Stimulated activated naive B cell treated with anti-CD40 and anti-IgM and Interleukin-4, amounts not matched to agents 10 μg/mL and 1 μg/mL and 100 μg/mL, for 72 hours (primary cell): ENCODE measurements around the gene POMT1.

ENCODE experiments used
- ATAC-seq, 2 donors: fragments of 150-1000 bp; cut with Tn5 transposase; replicated peaks; 2 replicates each; pipeline ENCODE4 v1.10.0; 2021; ENCODE audit warnings: moderate library complexity in 1 of 2
- DNase-seq: peaks from one replicate; pipeline ENCODE4 v3.0.0; 2021
- H3K27ac Mint-ChIP-seq: one replicate; pipeline ENCODE4 v1.8.0; 2022; ENCODE audit warnings: mild to moderate bottlenecking, mixed read lengths
- H3K27me3 Mint-ChIP-seq, 2 donors: one replicate each; pipeline ENCODE4 v1.8.0; 2022; ENCODE audit warnings: mixed read lengths in 2 of 2
- H3K36me3 Mint-ChIP-seq, 2 donors: one replicate each; pipeline ENCODE4 v1.8.0; 2022; ENCODE audit warnings: mixed read lengths in 2 of 2, mild to moderate bottlenecking in 1 of 2
- H3K4me1 Mint-ChIP-seq, 2 donors: one replicate each; pipeline ENCODE4 v1.8.0; 2022; ENCODE audit warnings: mixed read lengths in 2 of 2, mild to moderate bottlenecking in 1 of 2
- H3K4me3 Mint-ChIP-seq, 2 donors: one replicate each; pipeline ENCODE4 v1.8.0; 2022; ENCODE audit warnings: mild to moderate bottlenecking in 2 of 2, mixed read lengths in 2 of 2, moderate library complexity in 1 of 2
- H3K9me3 Mint-ChIP-seq, 2 donors: one replicate each; pipeline ENCODE4 v1.8.0; 2022; ENCODE audit warnings: mixed read lengths in 2 of 2, mild to moderate bottlenecking in 1 of 2

Gene POMT1

GRCh38 chr9:131482343-131483006 is 20.2 kb upstream of the POMT1 start:
- H3K27ac Mint-ChIP-seq: peak overlapping the region; percentile 52
- H3K36me3 Mint-ChIP-seq: peaks cover 47 to 60% of the 10 kb centered on the region in 2 donors
- H3K4me3 Mint-ChIP-seq: no peak overlapping the region
- DNase-seq: no peak
- H3K27me3 Mint-ChIP-seq: no peaks in the 10 kb centered on the region
- peaks cover 6% of the 10 kb centered on the region in 2 donors for H3K4me1 Mint-ChIP-seq
- H3K9me3 Mint-ChIP-seq: no peaks in the 10 kb centered on the region
- ATAC-seq: no peak

- no peaks in the 10 kb centered on the region for H3K9me3 Mint-ChIP-seq
- H3K27ac Mint-ChIP-seq: peak overlapping the region; percentile 62
- ATAC-seq (no peak), DNase-seq (no peak)
- H3K4me1 Mint-ChIP-seq: peaks cover 0 to under 1% of the 10 kb centered on the region in 2 donors
- no peaks in the 10 kb centered on the region for H3K27me3 Mint-ChIP-seq
- peaks cover 53 to 62% of the 10 kb centered on the region in 2 donors for H3K36me3 Mint-ChIP-seq
- no peak overlapping the region for H3K4me3 Mint-ChIP-seq
Observed at GRCh38 chr9:131483319-131484050, 19.2 kb upstream of the POMT1 start.

- H3K4me1 Mint-ChIP-seq: peaks cover 0 to 2% of the 10 kb centered on the region in 2 donors
- DNase-seq (no peak), ATAC-seq (no peak)
- no peak overlapping the region for H3K4me3 Mint-ChIP-seq
- H3K36me3 Mint-ChIP-seq: peaks cover 56 to 63% of the 10 kb centered on the region in 2 donors
- H3K27ac Mint-ChIP-seq: peak overlapping the region; percentile 62
- no peaks in the 10 kb centered on the region for H3K9me3 Mint-ChIP-seq
- no peaks in the 10 kb centered on the region for H3K27me3 Mint-ChIP-seq
Observed at GRCh38 chr9:131484051-131484445, 18.7 kb upstream of the POMT1 start.

- peaks cover 55 to 63% of the 10 kb centered on the region in 2 donors for H3K36me3 Mint-ChIP-seq
- H3K4me1 Mint-ChIP-seq: peaks cover 0 to 2% of the 10 kb centered on the region in 2 donors
- no peaks in the 10 kb centered on the region for H3K27me3 Mint-ChIP-seq
- no peak overlapping the region for H3K4me3 Mint-ChIP-seq
- DNase-seq: no peak
- ATAC-seq: no peak
- H3K9me3 Mint-ChIP-seq: no peaks in the 10 kb centered on the region
- H3K27ac Mint-ChIP-seq: peak overlapping the region; percentile 31
Observed at GRCh38 chr9:131484560-131485185, 18.0 kb upstream of the POMT1 start.

GRCh38 chr9:131485206-131485605 is 17.5 kb upstream of the POMT1 start:
- Mint-ChIP-seq H3K4me3 (no peak overlapping the region), H3K27ac (no peak overlapping the region), H3K36me3 (peaks cover 60 to 68% of the 10 kb centered on the region in 2 donors), H3K4me1 (peaks cover 0 to 6% of the 10 kb centered on the region in 2 donors), H3K27me3 (no peaks in the 10 kb centered on the region), H3K9me3 (no peaks in the 10 kb centered on the region)
- ATAC-seq (no peak), DNase-seq (no peak)

- ATAC-seq (no peak), DNase-seq (no peak)
- Mint-ChIP-seq H3K9me3 (no peaks in the 10 kb centered on the region), H3K27ac (peak overlapping the region; percentile 71), H3K27me3 (no peaks in the 10 kb centered on the region), H3K4me3 (no peak overlapping the region), H3K36me3 (peaks cover 67 to 75% of the 10 kb centered on the region in 2 donors), H3K4me1 (peaks cover 0 to 6% of the 10 kb centered on the region in 2 donors)
Observed at GRCh38 chr9:131485728-131486422, 16.8 kb upstream of the POMT1 start.

GRCh38 chr9:131487001-131487400 is 15.7 kb upstream of the POMT1 start:
- Mint-ChIP-seq H3K27ac (no peak overlapping the region), H3K9me3 (no peaks in the 10 kb centered on the region), H3K4me1 (peaks cover 0 to 6% of the 10 kb centered on the region in 2 donors), H3K36me3 (peaks cover 70 to 81% of the 10 kb centered on the region in 2 donors), H3K27me3 (no peaks in the 10 kb centered on the region), H3K4me3 (no peak overlapping the region)
- ATAC-seq: no peak
- DNase-seq: no peak

- ATAC-seq: no peak
- no peak overlapping the region for H3K27ac Mint-ChIP-seq
Observed at GRCh38 chr9:131487621-131488031, 15.1 kb upstream of the POMT1 start.

GRCh38 chr9:131490514-131490913 is 12.2 kb upstream of the POMT1 start:
- Mint-ChIP-seq H3K36me3 (peaks cover 66 to 82% of the 10 kb centered on the region in 2 donors), H3K9me3 (no peaks in the 10 kb centered on the region), H3K27ac (peak overlapping the region; percentile 87), H3K27me3 (no peaks in the 10 kb centered on the region), H3K4me3 (no peak overlapping the region), H3K4me1 (peaks cover 0 to 6% of the 10 kb centered on the region in 2 donors)
- DNase-seq (no peak), ATAC-seq (no peak)

More at GRCh38 chr9:131487621-131488031, 15.1 kb upstream of the POMT1 start:
- Mint-ChIP-seq H3K4me1 (peaks cover 0 to 6% of the 10 kb centered on the region in 2 donors), H3K9me3 (no peaks in the 10 kb centered on the region), H3K36me3 (peaks cover 71 to 76% of the 10 kb centered on the region in 2 donors), H3K4me3 (no peak overlapping the region), H3K27me3 (no peaks in the 10 kb centered on the region)
- no peak for DNase-seq

GRCh38 chr9:131491001-131491710 is 11.6 kb upstream of the POMT1 start:
- Mint-ChIP-seq H3K36me3 (peaks cover 64 to 80% of the 10 kb centered on the region in 2 donors), H3K27ac (peak overlapping the region; percentile 87), H3K4me3 (no peak overlapping the region), H3K27me3 (no peaks in the 10 kb centered on the region), H3K9me3 (no peaks in the 10 kb centered on the region), H3K4me1 (peaks cover 0 to 6% of the 10 kb centered on the region in 2 donors)
- ATAC-seq (no peak), DNase-seq (no peak)

GRCh38 chr9:131492070-131492469 is 10.6 kb upstream of the POMT1 start:
- Mint-ChIP-seq H3K4me1 (peaks cover 3 to 6% of the 10 kb centered on the region in 2 donors), H3K27me3 (no peaks in the 10 kb centered on the region), H3K9me3 (no peaks in the 10 kb centered on the region), H3K27ac (peak overlapping the region; percentile 74), H3K36me3 (peaks cover 62 to 77% of the 10 kb centered on the region in 2 donors), H3K4me3 (no peak overlapping the region)
- ATAC-seq (no peak), DNase-seq (no peak)

GRCh38 chr9:131494296-131494870 is 8.3 kb upstream of the POMT1 start:
- peak overlapping the region; percentile 25 for H3K27ac Mint-ChIP-seq
- no peaks in the 10 kb centered on the region for H3K27me3 Mint-ChIP-seq
- no peak for ATAC-seq
- peaks cover 4% of the 10 kb centered on the region in 2 donors for H3K4me1 Mint-ChIP-seq
- H3K36me3 Mint-ChIP-seq: peaks cover 53 to 65% of the 10 kb centered on the region in 2 donors
- no peak for DNase-seq
- no peaks in the 10 kb centered on the region for H3K9me3 Mint-ChIP-seq
- no peak overlapping the region for H3K4me3 Mint-ChIP-seq

- Mint-ChIP-seq H3K9me3 (no peaks in the 10 kb centered on the region), H3K27ac (peak overlapping the region; percentile 62), H3K4me3 (no peak overlapping the region), H3K36me3 (peaks cover 45 to 61% of the 10 kb centered on the region in 2 donors), H3K27me3 (no peaks in the 10 kb centered on the region), H3K4me1 (peaks cover 4 to 12% of the 10 kb centered on the region in 2 donors)
- DNase-seq: no peak
- ATAC-seq: no peak
Observed at GRCh38 chr9:131495785-131496184, 6.9 kb upstream of the POMT1 start.
